Ovary (tissue), 9 donors: ENCODE measurements around the gene NMD3. TPM values are rescaled to one million over a fixed set of nuclear protein-coding genes. Genes with fewer than 3 reads are reported as not detected.

Experiments used
- DNase-seq, 5 donors: peaks; one replicate each; pipeline ENCODE4 v3.0.0-alpha.2; 2019 to 2020
- H3K27ac ChIP-seq, 2 donors: fragments of 200-600 bp; one replicate each; pipeline versions ENCODE4 v1.5.1 to v1.8.0; 2019 to 2022
- H3K27me3 ChIP-seq: fragments of 200-600 bp; one replicate; pipeline ENCODE4 v1.8.0; 2022
- H3K36me3 ChIP-seq: fragments of 200-600 bp; sonication (generic); one replicate; pipeline ENCODE4 v1.5.1; 2019
- H3K4me1 ChIP-seq: one replicate; pipeline ENCODE4 v1.8.1; 2013; ENCODE audit warnings: mild to moderate bottlenecking, moderate library complexity; ENCODE audit not compliant: insufficient read depth
- H3K4me3 ChIP-seq: fragments of 200-600 bp; sonication (generic); one replicate; pipeline ENCODE4 v1.5.1; 2017
- H3K9me3 ChIP-seq, 2 donors: fragments of 200-600 bp in 1 of 2; sonication (generic) in 1 of 2; one replicate each; pipeline versions ENCODE4 v1.5.1 to v1.8.1; 2013 to 2019; ENCODE audit warnings: mild to moderate bottlenecking in 1 of 2, moderate library complexity in 1 of 2
- EP300 ChIP-seq: sonication (generic); formaldehyde crosslinking; IDR thresholded peaks from one replicate; pipeline ENCODE4 v1.6.1; 2017; ENCODE audit warnings: antibody characterized with exemption
- POLR2A ChIP-seq: fragments of 450-650 bp; IDR thresholded peaks from one replicate; pipeline ENCODE4 v1.6.1; 2017; ENCODE audit warnings: antibody characterized with exemption, mild to moderate bottlenecking, moderate library complexity
- WGBS, 3 donors: extraction: QIAGEN DNeasy Blood & Tissue Kit in 1 of 3; methylation state at CpG; one replicate each; pipeline versions ENCODE4 v1.1.5 to v1.1.7; 2013 to 2017; 5-methylcytosine and 5-hydroxymethylcytosine counted together
- intact Hi-C, 4 donors: fragments of 100-400 bp; cut with DNase I; formaldehyde crosslinking; loops; one replicate each; pipeline versions ENCODE4 v1.11.0 to v1.15.1; 2022 to 2023
- polyA plus RNA-seq, 2 donors: library from polyadenylated mRNA; stranded (reverse); fragments of 200-250 nt in 1 of 2; fragments of 350-450 nt in 1 of 2; fragmentation: Illumina TruSeq in 1 of 2; extraction: RNeasy Lipid Tissue Mini Kit (QIAGEN cat#74804) in 1 of 2; gene quantifications; one replicate each; pipeline ENCODE4 v1.2.3, GENCODE V29; 2013 to 2014
- total RNA-seq, 7 donors: library from RNA; depleted of rRNA in 2 of 7; stranded (reverse); fragments of >200 nt in 2 of 7; fragmentation: NEBNext Ultra II Directional in 3 of 7; extraction: Animal tissue kit (Norgen Biotek cat#: 25700) in 3 of 7; gene quantifications; one replicate each; pipeline versions ENCODE4 v1.1.0 to v1.2.4, GENCODE V29; 2016 to 2023
- TF ChIP-seq, protein P1 (sequence below), 3 donors: fragments of 450-650 bp in 2 of 3; fragments of 200-600 bp in 1 of 3; IDR thresholded peaks; one replicate each; pipeline versions ENCODE4 v1.5.1 to v1.8.0; 2016 to 2022; ENCODE audit warnings: antibody characterized with exemption in 3 of 3, mild to moderate bottlenecking in 1 of 3
- donor health status: DM: no; HTN: no; CAD: no; lungs with moderate emphysema.
- donor health status: DM: no; HTN: no; CAD: no.
- donor health status: Bipolar disorder and iron deficiency.
- donor health status: DM: yes; HTN: yes; CAD: no.
- donor health status: DM: no; HTN: no; CAD: no.
- donor health status: DM: yes; HTN: yes; CAD: no.

Gene NMD3
- total and polyA plus RNA-seq, 9 donors: 25.9 to 61.7 (median 46.4) TPM

- peaks cover 0 to 3% of the 10 kb centered on the region in 2 donors for H3K9me3 ChIP-seq
- no peak for DNase-seq
- no peaks in the 10 kb centered on the region for H3K36me3 ChIP-seq
- no peaks in the 10 kb centered on the region for H3K27me3 ChIP-seq
- 72 to 84% (median 75%) methylated on average over 1 of the region's 1 CpG for WGBS, 3 donors
- intact Hi-C loops: no loop called here
- no peak overlapping the region for H3K4me3 ChIP-seq
- no peak overlapping the region for H3K27ac ChIP-seq
- no peaks in the 10 kb centered on the region for H3K4me1 ChIP-seq
- no peak for TF ChIP-seq POLR2A
- no peak for TF ChIP-seq EP300
- TF ChIP-seq, protein P1, sequence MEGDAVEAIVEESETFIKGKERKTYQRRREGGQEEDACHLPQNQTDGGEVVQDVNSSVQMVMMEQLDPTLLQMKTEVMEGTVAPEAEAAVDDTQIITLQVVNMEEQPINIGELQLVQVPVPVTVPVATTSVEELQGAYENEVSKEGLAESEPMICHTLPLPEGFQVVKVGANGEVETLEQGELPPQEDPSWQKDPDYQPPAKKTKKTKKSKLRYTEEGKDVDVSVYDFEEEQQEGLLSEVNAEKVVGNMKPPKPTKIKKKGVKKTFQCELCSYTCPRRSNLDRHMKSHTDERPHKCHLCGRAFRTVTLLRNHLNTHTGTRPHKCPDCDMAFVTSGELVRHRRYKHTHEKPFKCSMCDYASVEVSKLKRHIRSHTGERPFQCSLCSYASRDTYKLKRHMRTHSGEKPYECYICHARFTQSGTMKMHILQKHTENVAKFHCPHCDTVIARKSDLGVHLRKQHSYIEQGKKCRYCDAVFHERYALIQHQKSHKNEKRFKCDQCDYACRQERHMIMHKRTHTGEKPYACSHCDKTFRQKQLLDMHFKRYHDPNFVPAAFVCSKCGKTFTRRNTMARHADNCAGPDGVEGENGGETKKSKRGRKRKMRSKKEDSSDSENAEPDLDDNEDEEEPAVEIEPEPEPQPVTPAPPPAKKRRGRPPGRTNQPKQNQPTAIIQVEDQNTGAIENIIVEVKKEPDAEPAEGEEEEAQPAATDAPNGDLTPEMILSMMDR (IDR thresholded peaks at IDR 0.05): no peak
These were observed 43.7 kb downstream of the NMD3 start for GRCh38 chr3:161264852-161265251.

GRCh38 chr3:161265916-161266571 lies 44.9 kb downstream of the NMD3 start:
- Histone ChIP-seq H3K9me3 (peaks cover 0 to 3% of the 10 kb centered on the region in 2 donors), H3K27ac (no peak overlapping the region), H3K36me3 (no peaks in the 10 kb centered on the region), H3K4me3 (no peak overlapping the region), H3K4me1 (no peaks in the 10 kb centered on the region), H3K27me3 (no peaks in the 10 kb centered on the region)
- TF ChIP-seq EP300: no peak
- TF ChIP-seq POLR2A: no peak
- TF ChIP-seq, protein P1 (IDR thresholded peaks at IDR 0.05): no peak
- intact Hi-C loops: no loop called here
- no peak for DNase-seq
- WGBS, 3 donors: 87 to 88% (median 87%) methylated on average over 5 of the region's 5 CpGs

DNA sequence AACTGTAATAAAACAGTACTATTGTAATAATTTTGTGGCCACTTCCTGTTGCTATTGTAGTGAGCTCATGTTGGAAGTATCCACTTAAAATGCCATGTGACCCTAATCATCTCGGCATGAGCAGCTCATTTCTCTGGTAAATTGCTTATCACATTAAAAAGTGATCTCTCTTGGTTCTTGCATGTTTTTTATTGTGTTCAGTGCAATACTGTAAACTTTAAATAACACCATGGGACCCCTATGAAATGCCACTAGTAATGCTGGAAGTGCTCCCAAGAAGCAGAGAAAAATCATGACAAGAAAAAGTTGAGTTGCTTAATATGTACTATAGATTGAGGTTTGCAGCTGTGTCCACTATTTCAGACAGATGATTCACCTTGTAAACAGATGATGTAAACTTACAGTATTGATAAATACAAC lies 45.6 kb downstream of the NMD3 start:
- no peak overlapping the region for H3K27ac ChIP-seq
- no peaks in the 10 kb centered on the region for H3K4me1 ChIP-seq
- 7 to 19% (median 19%) methylated on average over 1 of the region's 1 CpG for WGBS, 3 donors
- no peak overlapping the region for H3K4me3 ChIP-seq
- H3K27me3 ChIP-seq: no peaks in the 10 kb centered on the region
- peaks cover 0 to 3% of the 10 kb centered on the region in 2 donors for H3K9me3 ChIP-seq
- intact Hi-C loops: no loop called here
- no peaks in the 10 kb centered on the region for H3K36me3 ChIP-seq
- TF ChIP-seq EP300: no peak
- TF ChIP-seq, protein P1 (IDR thresholded peaks at IDR 0.05): no peak
- TF ChIP-seq POLR2A: no peak
- no peak for DNase-seq

GRCh38 chr3:161267646-161268045 lies 46.5 kb downstream of the NMD3 start:
- intact Hi-C loops: no loop called here
- H3K4me3 ChIP-seq: no peak overlapping the region
- no peaks in the 10 kb centered on the region for H3K4me1 ChIP-seq
- TF ChIP-seq, protein P1 (IDR thresholded peaks at IDR 0.05): no peak
- no peak for TF ChIP-seq EP300
- no peak for TF ChIP-seq POLR2A
- no peak for DNase-seq
- H3K27me3 ChIP-seq: no peaks in the 10 kb centered on the region
- WGBS, 3 donors: 68 to 73% (median 71%) methylated on average over 3 of the region's 3 CpGs
- H3K36me3 ChIP-seq: no peaks in the 10 kb centered on the region
- H3K9me3 ChIP-seq: peaks cover 0 to 3% of the 10 kb centered on the region in 2 donors
- no peak overlapping the region for H3K27ac ChIP-seq
